GM21423 (cell line): ENCODE data around the gene ZDHHC9.

Experiments used
- ATAC-seq: cut with Tn5 transposase; IDR thresholded peaks from one replicate; pipeline ENCODE4 v1.9.1; 2021; ENCODE audit warnings: mild to moderate bottlenecking, moderate library complexity; ENCODE audit not compliant: unreplicated experiment

ZDHHC9 gene

GRCh38 chrX:129768586-129769466 lies 74.9 kb downstream of the ZDHHC9 start:
- no peak for ATAC-seq

DNA sequence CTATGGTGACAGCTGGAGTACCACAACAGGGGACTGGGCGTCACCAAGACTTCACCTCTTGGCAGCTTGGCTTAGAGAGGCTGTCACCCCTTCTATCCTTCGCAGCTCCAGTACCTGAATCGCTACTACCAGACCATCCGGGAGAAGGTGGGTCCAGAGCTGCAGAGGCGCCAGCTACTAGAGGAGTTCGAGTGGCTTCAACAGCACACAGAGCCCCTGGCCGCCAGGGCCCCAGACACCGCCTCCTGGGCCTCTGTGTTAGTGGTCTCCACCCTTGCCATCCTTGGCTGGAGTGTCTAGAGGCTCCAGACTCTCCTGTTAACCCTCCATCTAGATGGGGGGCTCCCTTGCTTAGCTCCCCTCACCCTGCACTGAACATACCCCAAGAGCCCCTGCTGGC lies 75.5 kb downstream of the ZDHHC9 start:
- ATAC-seq, result no peak

GRCh38 chrX:129763666-129764065 lies 80.0 kb downstream of the ZDHHC9 start:
- no peak for ATAC-seq

DNA sequence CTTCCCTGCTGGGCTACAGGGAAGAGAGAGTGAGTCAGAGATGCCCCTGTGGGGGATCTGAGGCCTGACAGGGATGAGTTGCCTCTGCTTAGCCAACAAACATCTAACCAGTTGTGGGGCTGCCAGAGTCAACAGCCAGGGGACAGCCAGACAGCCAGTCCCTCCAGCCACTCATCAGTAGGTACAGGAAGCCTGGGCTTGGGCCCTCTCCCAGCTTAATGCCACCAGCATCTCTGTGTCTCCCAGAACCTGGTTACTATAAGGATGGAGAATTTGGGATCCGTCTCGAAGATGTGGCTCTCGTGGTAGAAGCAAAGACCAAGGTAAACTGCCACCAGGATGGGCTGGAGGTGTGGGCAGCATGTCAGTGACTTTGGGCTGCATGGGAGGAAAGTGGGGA lies 81.2 kb downstream of the ZDHHC9 start:
- no peak for ATAC-seq

DNA sequence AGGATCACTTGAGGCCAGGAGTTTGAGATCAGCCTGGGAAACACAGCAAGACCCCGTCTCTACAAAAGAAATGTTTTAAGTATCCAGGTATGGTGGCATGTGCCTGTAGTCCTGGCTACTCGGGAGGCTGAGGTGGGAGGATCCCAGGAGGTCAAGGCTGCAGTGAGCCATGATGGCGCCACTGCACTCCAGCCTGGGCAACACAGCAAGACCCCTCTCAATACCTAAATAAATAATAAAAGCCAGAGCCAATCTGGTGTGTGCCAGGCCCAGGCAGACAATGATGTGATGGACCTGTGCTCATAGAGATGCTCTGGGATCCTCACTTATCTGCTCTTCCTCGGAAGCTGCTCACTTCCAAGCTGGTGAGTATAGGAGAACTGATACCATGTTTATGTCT lies 82.1 kb downstream of the ZDHHC9 start:
- ATAC-seq, result no peak

- ATAC-seq, result no peak
These were observed 82.7 kb downstream of the ZDHHC9 start for GRCh38 chrX:129760981-129761380.

GRCh38 chrX:129760155-129760554 lies 83.5 kb downstream of the ZDHHC9 start:
- ATAC-seq, result no peak

GRCh38 chrX:129759576-129760061 lies 84.1 kb downstream of the ZDHHC9 start:
- peak; percentile 45 for ATAC-seq

- ATAC-seq, result no peak
These were observed 87.7 kb downstream of the ZDHHC9 start for GRCh38 chrX:129755779-129756650.

DNA sequence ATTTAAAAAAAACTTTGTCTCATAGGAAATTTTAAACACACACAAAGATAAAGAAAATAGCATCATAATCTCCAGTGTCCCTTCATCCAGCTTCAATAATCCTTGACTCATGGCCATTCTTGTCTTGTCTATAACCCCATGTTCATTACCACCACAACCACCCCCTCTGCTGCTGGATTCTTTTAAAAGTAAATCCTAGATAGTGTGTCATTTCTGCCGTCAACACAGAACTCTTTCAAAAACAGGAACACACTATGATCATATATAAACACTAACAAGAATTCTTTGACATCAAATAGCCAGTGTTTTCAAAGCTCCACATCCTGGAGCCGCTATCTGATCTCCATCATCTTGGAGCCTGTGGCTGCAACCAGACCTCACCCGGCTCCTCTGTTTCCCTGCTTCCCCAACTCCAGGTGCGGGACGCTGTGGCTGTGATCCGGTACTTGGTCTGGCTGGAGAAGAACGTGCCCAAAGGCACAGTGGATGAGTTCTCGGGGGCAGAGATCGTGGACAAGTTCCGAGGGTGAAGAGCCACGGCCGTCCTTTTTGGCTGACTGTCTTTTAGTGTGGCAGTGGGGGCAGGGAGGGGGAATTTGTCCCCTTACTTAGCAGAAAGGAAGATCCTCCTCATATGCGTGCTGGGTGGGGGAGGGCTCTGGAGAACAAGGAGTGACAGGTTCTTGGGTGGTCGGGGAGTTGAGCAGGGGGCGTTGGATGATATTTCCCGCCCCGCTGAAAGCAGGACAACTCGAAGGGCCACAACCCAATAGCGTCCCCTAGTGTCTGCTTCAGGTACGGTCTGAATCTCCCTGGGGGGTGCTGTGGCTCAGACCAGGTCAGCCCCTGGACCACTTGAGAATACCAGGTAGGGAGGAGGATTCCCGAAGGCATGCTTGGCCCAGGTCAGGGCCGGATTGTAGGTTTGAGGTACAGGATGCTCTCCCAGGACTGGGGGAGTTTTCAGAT lies 89.3 kb downstream of the ZDHHC9 start:
- no peak for ATAC-seq
